COLO829 (cell line): ENCODE results near the gene ERBB2.
"Not testable (repeated sequence)": the region's sequence is repeated elsewhere in the genome, so short reads cannot be mapped to it uniquely, and the experiment has no call there.

ENCODE experiments used
- DNase-seq: peaks from one replicate; pipeline ENCODE4 v3.0.0; 2012; ENCODE audit warnings: low spot score

Gene ERBB2

GRCh38 chr17:39703913-39704312 lies 4.0 kb downstream of the ERBB2 start:
- DNase-seq: no peak

GRCh38 chr17:39704821-39705551 lies 5.1 kb downstream of the ERBB2 start:
- no peak for DNase-seq

- DNase-seq: no peak
These were observed 6.0 kb downstream of the ERBB2 start for GRCh38 chr17:39705786-39706348.

GRCh38 chr17:39706383-39706782 lies 6.5 kb downstream of the ERBB2 start:
- no peak for DNase-seq

- no peak for DNase-seq
These were observed 7.1 kb downstream of the ERBB2 start for GRCh38 chr17:39706921-39707337.

GRCh38 chr17:39709319-39709997 lies 9.6 kb downstream of the ERBB2 start:
- DNase-seq: no peak

- no peak for DNase-seq
These were observed 10.4 kb downstream of the ERBB2 start for GRCh38 chr17:39709998-39710964.

GRCh38 chr17:39711071-39711470 lies 11.2 kb downstream of the ERBB2 start:
- DNase-seq: not testable (repeated sequence)

- no peak for DNase-seq
These were observed 12.0 kb downstream of the ERBB2 start for GRCh38 chr17:39711851-39712250.

- no peak for DNase-seq
These were observed 14.4 kb downstream of the ERBB2 start for GRCh38 chr17:39714234-39714633.

GRCh38 chr17:39715375-39716072 lies 15.7 kb downstream of the ERBB2 start:
- no peak for DNase-seq

- DNase-seq: no peak
These were observed 16.4 kb downstream of the ERBB2 start for GRCh38 chr17:39716073-39716818.

- no peak for DNase-seq
These were observed 17.1 kb downstream of the ERBB2 start for GRCh38 chr17:39716879-39717536.

- DNase-seq: no peak
These were observed 17.8 kb downstream of the ERBB2 start for GRCh38 chr17:39717660-39718059.

GRCh38 chr17:39719563-39720355 lies 19.9 kb downstream of the ERBB2 start:
- no peak for DNase-seq

- no peak for DNase-seq
These were observed 22.2 kb downstream of the ERBB2 start for GRCh38 chr17:39722104-39722503.

- DNase-seq: no peak
These were observed 23.3 kb downstream of the ERBB2 start for GRCh38 chr17:39722965-39723848.

- DNase-seq: no peak
These were observed 24.9 kb downstream of the ERBB2 start for GRCh38 chr17:39724731-39725130.
